ENCODE data around the gene ZNF687. TPM values are rescaled to one million over a fixed set of nuclear protein-coding genes. Genes with fewer than 3 reads are reported as not detected.
"Not testable (repeated sequence)": the region's sequence is repeated elsewhere in the genome, so short reads cannot be mapped to it uniquely, and the experiment has no call there.

Gene ZNF687
- polyA plus RNA-seq, 4 donors = 12.2 to 24.0 (median 12.9) TPM

DNA sequence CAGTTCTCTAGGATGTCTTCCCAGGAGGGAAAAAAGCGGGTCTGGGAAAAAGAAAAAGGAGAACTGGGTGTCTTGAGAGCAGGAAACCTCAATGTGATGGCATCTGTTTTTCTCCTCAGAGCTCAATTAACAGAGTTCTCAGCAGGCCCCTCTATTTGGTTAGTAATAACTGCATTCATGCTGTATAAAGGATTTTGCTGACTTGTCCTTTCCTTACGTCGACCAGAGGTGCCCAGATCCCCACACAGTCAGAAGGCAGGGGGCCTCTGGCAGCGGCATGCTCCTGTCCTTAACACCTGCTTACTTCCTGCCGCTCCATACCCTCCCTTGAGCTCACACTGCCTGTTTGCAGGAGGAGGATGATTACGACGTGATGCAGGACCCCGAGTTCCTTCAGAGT, 15.3 kb upstream of the ZNF687 start:
- Histone ChIP-seq H3K27ac (ENCODE audit: low read depth in 1 of 3, low read length in 2 of 3) (no peak overlapping the region), H3K36me3 (ENCODE audit: control insufficient read depth in 3 of 3, insufficient read depth in 2 of 3, low read depth in 1 of 3, low read length in 3 of 3) (peaks cover 5 to 76% (median 16%) of the 10 kb centered on the region in 3 donors)
- 77 to 87% (median 84%) methylated on average over 8 of the region's 8 CpGs for WGBS, 3 donors

DNA sequence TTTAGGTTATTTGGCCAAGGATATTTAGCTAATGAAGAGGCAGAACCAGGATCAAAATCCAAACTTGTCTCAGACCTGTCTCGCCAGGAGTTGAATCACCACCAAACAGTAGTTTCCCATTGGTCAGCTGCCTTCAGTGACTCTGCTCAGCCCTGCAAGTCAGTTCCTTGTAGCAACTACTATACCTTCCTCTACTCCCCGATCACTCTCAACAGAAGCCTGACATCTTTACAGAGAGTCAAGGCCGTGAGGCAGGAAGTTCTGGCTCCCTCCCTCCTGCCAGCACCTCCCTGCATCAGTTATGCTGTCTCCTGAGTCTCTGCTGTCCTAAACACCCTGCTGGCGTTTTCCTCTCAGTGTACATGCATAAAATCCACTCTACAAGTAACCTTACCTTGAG, 14.3 kb upstream of the ZNF687 start:
- H3K27me3 ChIP-seq (ENCODE audit: control insufficient read depth in 3 of 3, insufficient read depth in 3 of 3, low read length in 3 of 3) = no peaks in the 10 kb centered on the region
- H3K36me3 ChIP-seq (ENCODE audit: control insufficient read depth in 3 of 3, insufficient read depth in 2 of 3, low read depth in 1 of 3, low read length in 3 of 3) = peaks cover 5 to 74% (median 16%) of the 10 kb centered on the region in 3 donors
- no peak overlapping the region for H3K4me3 ChIP-seq (ENCODE audit: low read depth in 1 of 3, low read length in 3 of 3)
- H3K9me3 ChIP-seq (ENCODE audit: control insufficient read depth in 2 of 2, insufficient read depth in 1 of 2, low read depth in 1 of 2, low read length in 1 of 2) = no peaks in the 10 kb centered on the region
- WGBS, 3 donors = 68 to 82% (median 72%) methylated on average over 4 of the region's 4 CpGs
- H3K27ac ChIP-seq (ENCODE audit: low read depth in 1 of 3, low read length in 2 of 3) = no peak overlapping the region
- no peaks in the 10 kb centered on the region for H3K4me1 ChIP-seq (ENCODE audit: control insufficient read depth in 3 of 3, insufficient read depth in 2 of 3, low read depth in 1 of 3, low read length in 2 of 3)
- DNase-seq (no peak), FAIRE-seq (no peak)

More for the DNA sequence above, 15.3 kb upstream of the ZNF687 start:
- Histone ChIP-seq H3K9me3 (ENCODE audit: control insufficient read depth in 2 of 2, insufficient read depth in 1 of 2, low read depth in 1 of 2, low read length in 1 of 2) (no peaks in the 10 kb centered on the region), H3K4me3 (ENCODE audit: low read depth in 1 of 3, low read length in 3 of 3) (no peak overlapping the region), H3K27me3 (ENCODE audit: control insufficient read depth in 3 of 3, insufficient read depth in 3 of 3, low read length in 3 of 3) (no peaks in the 10 kb centered on the region), H3K4me1 (ENCODE audit: control insufficient read depth in 3 of 3, insufficient read depth in 2 of 3, low read depth in 1 of 3, low read length in 2 of 3) (no peaks in the 10 kb centered on the region)
- DNase-seq (no peak), FAIRE-seq (no peak)

DNA sequence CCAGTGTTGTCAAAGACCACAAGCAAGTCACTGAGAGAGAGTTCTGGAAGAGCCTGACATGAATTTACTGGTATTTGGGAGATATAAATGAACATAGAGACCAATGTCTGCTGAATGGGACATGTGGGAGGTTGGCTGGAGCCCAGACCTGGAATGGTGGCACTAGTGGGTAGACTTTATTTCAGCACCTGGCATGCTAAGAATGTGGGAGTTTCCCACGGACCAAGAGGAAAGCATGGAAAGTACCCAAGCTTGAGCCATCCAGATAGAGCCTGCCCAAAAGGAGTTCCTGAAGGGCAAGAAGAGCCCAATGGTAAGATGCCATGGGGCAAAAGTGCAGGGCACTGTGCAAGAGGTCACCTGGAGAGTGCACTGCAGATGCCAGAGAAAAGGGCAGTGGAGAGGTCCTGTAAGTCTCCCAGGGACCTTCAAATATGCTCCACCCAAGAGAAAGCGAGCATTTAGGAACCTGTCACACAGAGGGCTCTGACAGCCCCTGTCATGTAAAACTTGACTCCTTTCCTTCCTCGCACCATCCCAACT, 8.1 kb upstream of the ZNF687 start:
- no peak overlapping the region for H3K27ac ChIP-seq (ENCODE audit: low read depth in 1 of 3, low read length in 2 of 3)
- H3K4me1 ChIP-seq (ENCODE audit: control insufficient read depth in 3 of 3, insufficient read depth in 2 of 3, low read depth in 1 of 3, low read length in 2 of 3) = no peaks in the 10 kb centered on the region
- H3K36me3 ChIP-seq (ENCODE audit: control insufficient read depth in 3 of 3, insufficient read depth in 2 of 3, low read depth in 1 of 3, low read length in 3 of 3) = peaks cover 0 to 22% (median 0%) of the 10 kb centered on the region in 3 donors
- FAIRE-seq = no peak
- H3K9me3 ChIP-seq (ENCODE audit: control insufficient read depth in 2 of 2, insufficient read depth in 1 of 2, low read depth in 1 of 2, low read length in 1 of 2) = no peaks in the 10 kb centered on the region
- WGBS, 3 donors = 79 to 87% (median 80%) methylated on average over 3 of the region's 3 CpGs
- H3K4me3 ChIP-seq (ENCODE audit: low read depth in 1 of 3, low read length in 3 of 3) = no peak overlapping the region
- H3K27me3 ChIP-seq (ENCODE audit: control insufficient read depth in 3 of 3, insufficient read depth in 3 of 3, low read length in 3 of 3) = no peaks in the 10 kb centered on the region
- no peak for DNase-seq

DNA sequence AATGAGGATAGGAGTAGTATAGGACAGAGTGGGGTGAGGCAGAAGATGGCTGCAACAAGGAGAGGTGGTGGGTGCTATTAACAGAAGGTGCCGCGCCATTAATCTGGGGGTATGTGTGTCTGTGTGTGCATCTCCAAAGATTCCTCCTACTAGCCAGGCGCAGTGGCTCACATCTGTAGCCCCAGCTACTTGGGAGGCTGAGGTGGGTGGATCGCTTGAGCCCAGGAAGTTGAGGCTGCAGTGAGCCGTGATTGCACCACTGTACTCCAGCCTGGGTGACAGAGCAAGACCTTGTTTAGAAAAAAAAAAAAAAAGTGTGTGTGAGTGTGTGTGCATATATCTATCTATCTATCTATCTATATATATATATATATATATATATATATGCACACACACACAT, 6.8 kb upstream of the ZNF687 start:
- FAIRE-seq; H3K4me1 ChIP-seq (ENCODE audit: control insufficient read depth in 3 of 3, insufficient read depth in 2 of 3, low read depth in 1 of 3, low read length in 2 of 3); H3K27me3 ChIP-seq (ENCODE audit: control insufficient read depth in 3 of 3, insufficient read depth in 3 of 3, low read length in 3 of 3); H3K4me3 ChIP-seq (ENCODE audit: low read depth in 1 of 3, low read length in 3 of 3); DNase-seq; H3K9me3 ChIP-seq (ENCODE audit: control insufficient read depth in 2 of 2, insufficient read depth in 1 of 2, low read depth in 1 of 2, low read length in 1 of 2); H3K27ac ChIP-seq (ENCODE audit: low read depth in 1 of 3, low read length in 2 of 3): not testable (repeated sequence)
- WGBS, 3 donors = 82 to 92% (median 87%) methylated on average over 5 of the region's 5 CpGs
- H3K36me3 ChIP-seq (ENCODE audit: control insufficient read depth in 3 of 3, insufficient read depth in 2 of 3, low read depth in 1 of 3, low read length in 3 of 3) = peaks cover 0 to 13% (median 0%) of the 10 kb centered on the region in 3 donors

DNA sequence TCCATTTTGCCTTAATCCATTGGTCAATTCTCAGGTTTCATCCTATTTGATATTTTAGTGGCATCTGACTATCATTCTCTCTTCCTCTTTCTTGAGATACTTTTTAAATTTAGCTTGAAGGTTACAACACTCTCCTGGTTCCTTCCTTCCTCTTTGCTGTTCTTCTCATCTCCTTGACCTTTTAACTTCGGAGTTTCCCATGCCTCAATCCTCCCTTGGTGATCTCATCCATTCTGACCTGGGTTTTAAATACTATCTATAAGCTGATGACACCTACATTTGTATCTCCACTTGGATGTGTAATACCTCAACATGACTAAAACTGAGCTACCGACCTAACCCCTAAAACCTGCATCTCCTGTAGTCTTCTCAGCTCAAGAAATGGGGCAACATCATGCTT, 4.8 kb upstream of the ZNF687 start:
- DNase-seq (no peak), FAIRE-seq (no peak)
- Histone ChIP-seq H3K4me1 (ENCODE audit: control insufficient read depth in 3 of 3, insufficient read depth in 2 of 3, low read depth in 1 of 3, low read length in 2 of 3) (peaks cover 0 to 5% (median 0%) of the 10 kb centered on the region in 3 donors), H3K9me3 (ENCODE audit: control insufficient read depth in 2 of 2, insufficient read depth in 1 of 2, low read depth in 1 of 2, low read length in 1 of 2) (no peaks in the 10 kb centered on the region), H3K27me3 (ENCODE audit: control insufficient read depth in 3 of 3, insufficient read depth in 3 of 3, low read length in 3 of 3) (no peaks in the 10 kb centered on the region), H3K36me3 (ENCODE audit: control insufficient read depth in 3 of 3, insufficient read depth in 2 of 3, low read depth in 1 of 3, low read length in 3 of 3) (peaks cover 0 to 5% (median 0%) of the 10 kb centered on the region in 3 donors), H3K4me3 (ENCODE audit: low read depth in 1 of 3, low read length in 3 of 3) (no peak overlapping the region), H3K27ac (ENCODE audit: low read depth in 1 of 3, low read length in 2 of 3) (no peak overlapping the region)
- WGBS, 3 donors = 63 to 65% (median 65%) methylated on average over 2 of the region's 2 CpGs

DNA sequence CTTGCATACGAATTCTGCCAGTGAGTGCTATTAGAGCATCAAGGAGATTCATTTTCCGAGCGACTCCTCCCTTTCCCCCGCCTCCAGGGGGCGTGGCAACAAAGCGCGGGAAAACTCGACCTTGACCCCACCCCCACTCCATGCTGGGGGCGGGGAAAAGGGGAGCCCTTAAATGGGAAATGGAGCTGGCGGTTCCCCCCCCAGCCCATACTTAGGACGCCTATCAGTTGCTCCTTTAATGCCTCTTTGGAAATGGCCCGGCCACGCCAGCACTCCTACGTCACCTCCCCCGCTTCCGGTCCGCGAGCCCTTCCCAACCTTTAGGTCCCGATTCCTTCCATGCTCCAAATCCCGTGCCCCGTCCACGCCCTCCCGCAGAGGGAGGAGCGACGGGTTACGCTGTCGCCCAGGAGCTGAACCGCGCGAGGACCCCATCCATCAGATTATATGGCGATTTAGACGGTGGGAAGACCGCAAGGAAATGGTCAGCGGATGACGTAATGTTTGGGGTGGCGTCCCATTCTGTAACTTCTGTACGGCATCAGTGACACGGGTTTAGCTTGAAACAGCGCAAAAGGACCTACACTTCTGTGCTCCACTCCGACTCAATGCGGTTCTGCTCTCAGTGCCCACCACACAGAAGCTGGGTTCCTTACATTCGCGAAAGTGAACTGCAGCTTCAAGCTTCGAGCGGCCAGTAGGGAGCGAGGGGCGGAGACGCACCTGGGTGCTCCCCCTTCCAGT, 702 bp upstream of the ZNF687 start:
- Histone ChIP-seq H3K36me3 (ENCODE audit: control insufficient read depth in 3 of 3, insufficient read depth in 2 of 3, low read depth in 1 of 3, low read length in 3 of 3) (peaks cover under 1 to 21% (median 2%) of the 10 kb centered on the region in 3 donors), H3K4me1 (ENCODE audit: control insufficient read depth in 3 of 3, insufficient read depth in 2 of 3, low read depth in 1 of 3, low read length in 2 of 3) (peaks cover 0 to 17% (median 3%) of the 10 kb centered on the region in 3 donors), H3K9me3 (ENCODE audit: control insufficient read depth in 2 of 2, insufficient read depth in 1 of 2, low read depth in 1 of 2, low read length in 1 of 2) (no peaks in the 10 kb centered on the region), H3K4me3 (ENCODE audit: low read depth in 1 of 3, low read length in 3 of 3) (peak overlapping the region; percentile 45 to 74 (median 58)), H3K27ac (ENCODE audit: low read depth in 1 of 3, low read length in 2 of 3) (peak overlapping the region; percentile 92 to 97 (median 94)), H3K27me3 (ENCODE audit: control insufficient read depth in 3 of 3, insufficient read depth in 3 of 3, low read length in 3 of 3) (no peaks in the 10 kb centered on the region)
- peak; percentile 98 to 99 for DNase-seq
- 0% methylated on average over 42 to 48 of the region's 48 CpGs for WGBS, 3 donors
- FAIRE-seq = no peak

DNA sequence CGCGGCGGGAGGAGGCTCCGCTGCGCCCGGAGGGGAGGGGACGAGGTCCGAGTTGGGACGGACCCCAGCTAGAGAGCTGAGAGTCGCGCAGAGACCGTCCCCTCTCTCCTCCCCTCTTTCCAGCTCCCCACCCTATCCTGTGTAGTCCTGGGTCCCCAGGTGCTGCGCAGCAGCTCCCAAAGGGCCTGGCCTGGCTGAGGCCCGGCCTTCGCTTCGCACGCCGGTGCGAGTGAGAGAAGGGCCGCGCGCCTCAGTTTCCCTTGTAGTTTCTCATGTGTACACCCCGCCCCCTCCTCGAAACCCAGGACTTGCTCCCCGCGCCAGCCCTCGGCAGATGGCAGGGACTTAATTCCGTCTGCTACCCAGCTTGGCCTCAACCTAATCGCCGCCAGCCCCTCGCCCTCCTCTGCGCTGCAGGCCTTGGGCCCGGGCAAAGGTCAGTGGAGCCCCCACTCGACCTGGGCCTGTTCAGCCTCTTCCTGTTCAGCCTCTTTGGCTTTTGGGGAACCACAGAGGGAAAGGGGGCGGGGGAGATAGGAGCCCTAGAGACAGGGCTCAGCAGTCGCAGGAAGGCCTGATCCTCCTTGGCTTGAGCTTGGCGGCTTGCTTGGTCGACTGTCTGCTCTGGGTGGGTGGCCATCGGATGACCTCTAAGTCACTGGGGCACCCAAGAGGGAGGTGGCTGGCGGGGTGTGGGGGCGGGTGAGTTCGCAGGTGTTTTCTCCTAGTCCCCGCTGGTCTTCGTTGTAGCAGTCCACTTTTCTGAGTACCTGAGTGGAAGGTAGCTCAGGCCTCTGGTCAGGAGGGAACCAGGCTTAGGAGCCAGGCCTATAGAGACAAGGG, 1.0 kb downstream of the ZNF687 start:
- WGBS, 3 donors = 1 to 5% (median 2%) methylated on average over 37 to 44 of the region's 44 CpGs
- peaks cover 10 to 38% (median 15%) of the 10 kb centered on the region in 3 donors for H3K36me3 ChIP-seq (ENCODE audit: control insufficient read depth in 3 of 3, insufficient read depth in 2 of 3, low read depth in 1 of 3, low read length in 3 of 3)
- H3K9me3 ChIP-seq (ENCODE audit: control insufficient read depth in 2 of 2, insufficient read depth in 1 of 2, low read depth in 1 of 2, low read length in 1 of 2) = no peaks in the 10 kb centered on the region
- no peaks in the 10 kb centered on the region for H3K27me3 ChIP-seq (ENCODE audit: control insufficient read depth in 3 of 3, insufficient read depth in 3 of 3, low read length in 3 of 3)
- peaks cover 0 to 17% (median 3%) of the 10 kb centered on the region in 3 donors for H3K4me1 ChIP-seq (ENCODE audit: control insufficient read depth in 3 of 3, insufficient read depth in 2 of 3, low read depth in 1 of 3, low read length in 2 of 3)
- H3K27ac ChIP-seq (ENCODE audit: low read depth in 1 of 3, low read length in 2 of 3) = peak overlapping the region; percentile 61 to 97 (median 92)
- peak overlapping the region; percentile 58 to 86 (median 70) for H3K4me3 ChIP-seq (ENCODE audit: low read depth in 1 of 3, low read length in 3 of 3)
- DNase-seq (peak; percentile 31 to 77), FAIRE-seq (no peak)

DNA sequence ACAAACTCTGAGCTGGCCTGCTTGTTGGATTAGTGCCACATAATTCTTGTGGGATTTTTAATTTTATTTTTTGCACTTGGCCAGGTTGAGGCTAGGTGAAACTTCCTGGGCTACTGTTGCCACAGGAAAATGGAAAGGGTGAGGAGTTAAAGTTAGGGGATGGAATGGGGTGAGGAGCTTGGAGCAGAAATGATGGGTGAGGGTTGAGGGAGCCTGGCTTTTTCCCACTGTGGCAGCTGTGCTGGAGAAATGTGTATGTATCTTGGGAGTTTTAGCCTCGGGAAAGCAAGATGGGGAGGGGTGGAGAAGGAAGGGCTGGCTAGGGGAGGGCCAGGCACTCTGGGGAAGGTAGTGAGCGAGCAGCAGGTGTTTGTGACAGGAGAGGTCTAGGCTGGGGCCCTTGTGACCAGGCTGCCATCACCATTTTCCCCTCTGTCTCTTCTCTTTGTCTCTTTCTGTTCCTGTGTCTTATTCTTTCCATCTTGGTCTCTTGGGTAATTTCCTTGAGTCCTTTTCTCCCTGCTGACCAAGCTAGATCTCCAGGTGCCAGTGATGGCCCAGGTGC, 2.0 kb downstream of the ZNF687 start:
- Histone ChIP-seq H3K4me1 (ENCODE audit: control insufficient read depth in 3 of 3, insufficient read depth in 2 of 3, low read depth in 1 of 3, low read length in 2 of 3) (peaks cover 0 to 17% (median 3%) of the 10 kb centered on the region in 3 donors), H3K9me3 (ENCODE audit: control insufficient read depth in 2 of 2, insufficient read depth in 1 of 2, low read depth in 1 of 2, low read length in 1 of 2) (no peaks in the 10 kb centered on the region), H3K36me3 (ENCODE audit: control insufficient read depth in 3 of 3, insufficient read depth in 2 of 3, low read depth in 1 of 3, low read length in 3 of 3) (peaks cover 10 to 48% (median 22%) of the 10 kb centered on the region in 3 donors), H3K27me3 (ENCODE audit: control insufficient read depth in 3 of 3, insufficient read depth in 3 of 3, low read length in 3 of 3) (no peaks in the 10 kb centered on the region), H3K4me3 (ENCODE audit: low read depth in 1 of 3, low read length in 3 of 3) (peak overlapping the region in 2 of 3 donors; percentile 58 to 70), H3K27ac (ENCODE audit: low read depth in 1 of 3, low read length in 2 of 3) (no peak overlapping the region)
- DNase-seq (no peak), FAIRE-seq (no peak)
- 27 to 60% (median 44%) methylated on average over 1 to 2 of the region's 2 CpGs for WGBS, 3 donors
